Glutamatergic neuron (in vitro differentiated cells): ENCODE measurements around the gene PERM1. TPM values are rescaled to one million over a fixed set of nuclear protein-coding genes. Genes with fewer than 3 reads are reported as not detected.
A peak's percentile ranks its signal among the peaks of the same experiment; 100 is the strongest.

Experiments
- DNase-seq: peaks from one replicate; pipeline ENCODE4 v3.0.0; 2022
- H3K27ac Mint-ChIP-seq: one replicate; pipeline ENCODE4 v1.8.0; 2020; ENCODE audit warnings: mild to moderate bottlenecking, mixed read lengths, inconsistent platforms; ENCODE audit not compliant: unreplicated experiment
- H3K27me3 Mint-ChIP-seq: one replicate; pipeline ENCODE4 v1.8.0; 2020; ENCODE audit warnings: mild to moderate bottlenecking, moderate library complexity, mixed read lengths, inconsistent platforms; ENCODE audit not compliant: unreplicated experiment
- H3K36me3 Mint-ChIP-seq: one replicate; pipeline ENCODE4 v1.8.0; 2020; ENCODE audit warnings: mild to moderate bottlenecking, mixed read lengths, inconsistent platforms; ENCODE audit not compliant: unreplicated experiment
- H3K4me1 Mint-ChIP-seq: one replicate; pipeline ENCODE4 v1.8.0; 2020; ENCODE audit warnings: mild to moderate bottlenecking, low read depth, mixed read lengths, inconsistent platforms; ENCODE audit not compliant: unreplicated experiment
- H3K4me3 Mint-ChIP-seq: one replicate; pipeline ENCODE4 v1.8.0; 2020; ENCODE audit warnings: mild to moderate bottlenecking, mixed read lengths, inconsistent platforms; ENCODE audit not compliant: unreplicated experiment
- H3K9me3 Mint-ChIP-seq: one replicate; pipeline ENCODE4 v1.8.0; 2020; ENCODE audit warnings: mild to moderate bottlenecking, moderate library complexity, mixed read lengths, inconsistent platforms; ENCODE audit not compliant: unreplicated experiment
- total RNA-seq: library from RNA; stranded (reverse); fragmentation: NEBNext Ultra II Directional; extraction: Animal tissue kit (Norgen Biotek cat#: 25700); gene quantifications from one replicate; pipeline ENCODE4 v1.2.1, GENCODE V29; 2021; ENCODE audit not compliant: unreplicated experiment
- TF ChIP-seq, protein P1 (sequence below): fragments of 200-600 bp; sonication (generic); IDR thresholded peaks from one replicate; pipeline ENCODE4 v1.5.0; 2021; ENCODE audit not compliant: partially characterized antibody, unreplicated experiment

Gene PERM1
- total RNA-seq, 1 donor from 2014 or later, result 0.32 TPM

GRCh38 chr1:956636-957035 lies 25.3 kb downstream of the PERM1 start:
- peaks cover 5% of the 10 kb centered on the region for H3K9me3 Mint-ChIP-seq
- TF ChIP-seq, protein P1, sequence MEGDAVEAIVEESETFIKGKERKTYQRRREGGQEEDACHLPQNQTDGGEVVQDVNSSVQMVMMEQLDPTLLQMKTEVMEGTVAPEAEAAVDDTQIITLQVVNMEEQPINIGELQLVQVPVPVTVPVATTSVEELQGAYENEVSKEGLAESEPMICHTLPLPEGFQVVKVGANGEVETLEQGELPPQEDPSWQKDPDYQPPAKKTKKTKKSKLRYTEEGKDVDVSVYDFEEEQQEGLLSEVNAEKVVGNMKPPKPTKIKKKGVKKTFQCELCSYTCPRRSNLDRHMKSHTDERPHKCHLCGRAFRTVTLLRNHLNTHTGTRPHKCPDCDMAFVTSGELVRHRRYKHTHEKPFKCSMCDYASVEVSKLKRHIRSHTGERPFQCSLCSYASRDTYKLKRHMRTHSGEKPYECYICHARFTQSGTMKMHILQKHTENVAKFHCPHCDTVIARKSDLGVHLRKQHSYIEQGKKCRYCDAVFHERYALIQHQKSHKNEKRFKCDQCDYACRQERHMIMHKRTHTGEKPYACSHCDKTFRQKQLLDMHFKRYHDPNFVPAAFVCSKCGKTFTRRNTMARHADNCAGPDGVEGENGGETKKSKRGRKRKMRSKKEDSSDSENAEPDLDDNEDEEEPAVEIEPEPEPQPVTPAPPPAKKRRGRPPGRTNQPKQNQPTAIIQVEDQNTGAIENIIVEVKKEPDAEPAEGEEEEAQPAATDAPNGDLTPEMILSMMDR, result no peak
- no peaks in the 10 kb centered on the region for H3K36me3 Mint-ChIP-seq
- H3K27me3 Mint-ChIP-seq, result peaks cover 5% of the 10 kb centered on the region
- H3K4me3 Mint-ChIP-seq, result no peak overlapping the region
- no peak for DNase-seq
- no peak overlapping the region for H3K27ac Mint-ChIP-seq
- peaks cover 7% of the 10 kb centered on the region for H3K4me1 Mint-ChIP-seq

DNA sequence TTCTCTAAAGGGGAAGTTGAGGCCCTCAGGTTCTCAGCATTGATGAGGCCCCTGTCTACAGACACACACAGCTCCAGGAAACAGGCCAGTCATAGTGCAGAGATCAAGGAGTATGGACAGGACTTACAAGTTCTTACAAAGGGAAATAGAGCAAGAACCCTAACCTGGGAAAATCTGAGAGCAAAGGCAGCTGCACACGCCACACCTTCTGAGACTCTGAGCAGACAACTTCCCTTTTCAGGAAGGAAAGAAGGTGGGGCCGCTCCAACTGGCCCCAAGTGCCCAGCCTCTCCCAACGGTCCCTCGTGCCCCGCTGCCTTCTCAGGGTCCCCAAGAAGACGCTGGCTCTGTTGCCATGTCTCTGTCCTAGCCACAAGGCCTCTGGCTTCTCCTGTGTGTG lies 26.4 kb downstream of the PERM1 start:
- no peak for DNase-seq
- H3K4me3 Mint-ChIP-seq, result no peak overlapping the region
- TF ChIP-seq, protein P1, result no peak
- H3K27me3 Mint-ChIP-seq, result peaks cover 5% of the 10 kb centered on the region
- H3K9me3 Mint-ChIP-seq, result peaks cover 6% of the 10 kb centered on the region
- H3K27ac Mint-ChIP-seq, result no peak overlapping the region
- peaks cover 7% of the 10 kb centered on the region for H3K4me1 Mint-ChIP-seq
- H3K36me3 Mint-ChIP-seq, result no peaks in the 10 kb centered on the region

DNA sequence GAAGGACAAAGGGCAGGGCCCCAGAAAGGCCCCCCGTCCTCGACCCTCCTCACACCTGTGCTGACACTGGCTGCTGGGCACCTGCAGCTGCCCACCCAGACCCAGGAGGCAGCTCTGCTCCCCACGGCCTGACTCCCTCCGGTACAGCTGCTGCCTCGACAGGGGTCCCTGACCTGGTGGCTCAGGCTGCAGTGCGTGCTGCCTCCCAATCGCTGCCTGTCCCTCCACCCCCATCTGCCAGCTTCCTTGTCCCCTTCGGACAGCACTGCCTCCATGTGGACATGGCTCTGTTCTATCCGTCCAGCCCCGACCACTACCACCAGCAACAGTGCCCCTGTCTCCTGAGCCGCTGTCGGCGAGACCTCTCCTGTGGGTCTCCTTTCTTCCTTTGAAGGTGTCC lies 27.0 kb downstream of the PERM1 start:
- Mint-ChIP-seq H3K4me3 (peak overlapping the region; percentile 20), H3K27ac (no peak overlapping the region), H3K4me1 (peaks cover 7% of the 10 kb centered on the region), H3K9me3 (peaks cover 6% of the 10 kb centered on the region), H3K36me3 (no peaks in the 10 kb centered on the region), H3K27me3 (peaks cover 5% of the 10 kb centered on the region)
- DNase-seq, result no peak
- TF ChIP-seq, protein P1, result no peak

DNA sequence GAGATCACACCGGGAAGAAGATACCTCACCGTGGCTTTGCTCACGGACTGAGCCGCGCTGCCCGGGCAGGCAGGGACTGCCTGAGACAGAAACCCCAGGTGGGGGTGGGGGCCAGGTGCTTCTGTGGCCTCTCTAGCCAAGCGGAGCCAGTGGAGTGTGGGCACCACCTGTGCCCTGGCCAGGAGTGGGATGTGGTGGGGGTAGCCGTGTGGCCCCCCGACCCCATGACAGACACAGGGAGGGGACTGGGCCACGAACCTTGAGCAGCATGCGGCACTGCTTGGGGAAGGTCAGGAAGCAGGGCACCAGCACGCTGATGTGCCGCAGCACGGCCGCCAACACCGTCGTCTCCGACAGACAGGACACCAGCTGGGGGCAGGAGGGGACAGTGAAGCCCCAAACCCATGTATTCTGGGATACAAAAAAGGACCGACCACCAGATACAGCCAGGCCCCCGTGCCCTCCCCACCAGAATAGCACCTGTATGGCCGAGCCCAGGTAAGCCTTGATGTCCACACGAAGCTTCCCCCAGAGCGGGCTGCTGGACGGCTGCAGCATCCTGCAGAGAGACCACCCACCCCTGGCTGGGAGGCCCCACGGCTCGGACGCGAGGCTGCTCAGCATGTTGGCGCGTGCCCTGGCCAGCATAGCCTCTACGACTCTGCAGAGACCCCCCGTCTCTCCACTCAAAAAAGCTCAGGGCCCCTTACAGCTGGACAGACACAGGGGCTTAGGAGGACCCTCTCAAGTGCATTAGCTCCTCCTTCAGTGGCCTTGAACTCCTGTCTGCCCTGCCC lies 28.2 kb downstream of the PERM1 start:
- H3K36me3 Mint-ChIP-seq, result no peaks in the 10 kb centered on the region

GRCh38 chr1:952603-953002 lies 29.3 kb downstream of the PERM1 start:
- DNase-seq, result no peak
- peaks cover 2% of the 10 kb centered on the region for H3K4me1 Mint-ChIP-seq
- TF ChIP-seq, protein P1, result no peak
- no peak overlapping the region for H3K4me3 Mint-ChIP-seq
- no peak overlapping the region for H3K27ac Mint-ChIP-seq
- peaks cover 4% of the 10 kb centered on the region for H3K9me3 Mint-ChIP-seq
- no peaks in the 10 kb centered on the region for H3K36me3 Mint-ChIP-seq
- peaks cover 4% of the 10 kb centered on the region for H3K27me3 Mint-ChIP-seq

More for the DNA sequence above, 28.2 kb downstream of the PERM1 start:
- TF ChIP-seq, protein P1, result no peak
- H3K4me1 Mint-ChIP-seq, result peaks cover 7% of the 10 kb centered on the region
- H3K4me3 Mint-ChIP-seq, result no peak overlapping the region
- peaks cover 6% of the 10 kb centered on the region for H3K27me3 Mint-ChIP-seq
- H3K9me3 Mint-ChIP-seq, result peaks cover 6% of the 10 kb centered on the region
- H3K27ac Mint-ChIP-seq, result no peak overlapping the region
- no peak for DNase-seq
